Kidney epithelial cell (primary cell): ENCODE results near the gene ARHGEF10L. TPM values are rescaled to one million over a fixed set of nuclear protein-coding genes. Genes with fewer than 3 reads are reported as not detected.

Experiments
- DNase-seq: peaks from one replicate; pipeline ENCODE4 v3.0.0-alpha.2; 2010; ENCODE audit warnings: low read depth
- H3K27me3 ChIP-seq: 2 replicates; pipeline ENCODE4 v1.6.0; 2011; ENCODE audit warnings: low read length; ENCODE audit not compliant: control insufficient read depth, insufficient read depth
- H3K36me3 ChIP-seq: 2 replicates; pipeline ENCODE4 v1.5.1; 2011; ENCODE audit warnings: low read length; ENCODE audit not compliant: control insufficient read depth, insufficient read depth
- H3K4me3 ChIP-seq: 2 replicates; pipeline ENCODE4 v1.5.1; 2011; ENCODE audit warnings: low read depth, mild to moderate bottlenecking, control low read depth, low read length
- total RNA-seq: library from RNA; depleted of rRNA; stranded (reverse); fragments of >200 nt; gene quantifications from 2 replicates; pipeline ENCODE4 v1.2.3, GENCODE V29; 2015
- TF ChIP-seq, protein P1 (sequence below): IDR thresholded peaks from 2 replicates; pipeline ENCODE4 v1.5.1; 2011; ENCODE audit warnings: mild to moderate bottlenecking, moderate library complexity, low read length, control low read depth, inconsistent platforms; ENCODE audit not compliant: insufficient read depth, poor library complexity, severe bottlenecking

The ARHGEF10L gene
- total RNA-seq, 1 donor from 2014 or later = 23.5 TPM

DNA sequence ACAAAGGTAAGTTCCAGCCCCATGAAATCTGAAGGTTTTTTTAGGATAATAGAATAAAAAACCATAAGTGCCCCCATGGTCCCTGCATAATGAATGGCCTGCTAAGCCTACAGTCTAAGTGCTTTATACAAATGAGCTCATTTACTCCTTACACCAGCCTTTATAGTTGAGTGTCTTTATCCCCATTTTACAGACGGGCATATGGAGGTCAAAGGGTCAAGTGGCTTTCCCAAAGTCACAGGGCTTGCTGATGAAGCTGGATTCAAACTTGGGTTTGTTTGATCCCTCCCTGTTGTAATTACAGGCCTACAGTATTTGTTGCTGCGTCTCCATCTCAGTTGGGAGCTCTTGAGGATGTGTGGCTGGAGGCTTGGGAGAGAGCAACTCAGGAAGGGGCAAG lies 28.3 kb upstream of the ARHGEF10L start:
- TF ChIP-seq, protein P1, sequence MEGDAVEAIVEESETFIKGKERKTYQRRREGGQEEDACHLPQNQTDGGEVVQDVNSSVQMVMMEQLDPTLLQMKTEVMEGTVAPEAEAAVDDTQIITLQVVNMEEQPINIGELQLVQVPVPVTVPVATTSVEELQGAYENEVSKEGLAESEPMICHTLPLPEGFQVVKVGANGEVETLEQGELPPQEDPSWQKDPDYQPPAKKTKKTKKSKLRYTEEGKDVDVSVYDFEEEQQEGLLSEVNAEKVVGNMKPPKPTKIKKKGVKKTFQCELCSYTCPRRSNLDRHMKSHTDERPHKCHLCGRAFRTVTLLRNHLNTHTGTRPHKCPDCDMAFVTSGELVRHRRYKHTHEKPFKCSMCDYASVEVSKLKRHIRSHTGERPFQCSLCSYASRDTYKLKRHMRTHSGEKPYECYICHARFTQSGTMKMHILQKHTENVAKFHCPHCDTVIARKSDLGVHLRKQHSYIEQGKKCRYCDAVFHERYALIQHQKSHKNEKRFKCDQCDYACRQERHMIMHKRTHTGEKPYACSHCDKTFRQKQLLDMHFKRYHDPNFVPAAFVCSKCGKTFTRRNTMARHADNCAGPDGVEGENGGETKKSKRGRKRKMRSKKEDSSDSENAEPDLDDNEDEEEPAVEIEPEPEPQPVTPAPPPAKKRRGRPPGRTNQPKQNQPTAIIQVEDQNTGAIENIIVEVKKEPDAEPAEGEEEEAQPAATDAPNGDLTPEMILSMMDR = no peak
- H3K4me3 ChIP-seq = no peak overlapping the region
- no peaks in the 10 kb centered on the region for H3K36me3 ChIP-seq
- peaks cover 2% of the 10 kb centered on the region for H3K27me3 ChIP-seq
- no peak for DNase-seq

DNA sequence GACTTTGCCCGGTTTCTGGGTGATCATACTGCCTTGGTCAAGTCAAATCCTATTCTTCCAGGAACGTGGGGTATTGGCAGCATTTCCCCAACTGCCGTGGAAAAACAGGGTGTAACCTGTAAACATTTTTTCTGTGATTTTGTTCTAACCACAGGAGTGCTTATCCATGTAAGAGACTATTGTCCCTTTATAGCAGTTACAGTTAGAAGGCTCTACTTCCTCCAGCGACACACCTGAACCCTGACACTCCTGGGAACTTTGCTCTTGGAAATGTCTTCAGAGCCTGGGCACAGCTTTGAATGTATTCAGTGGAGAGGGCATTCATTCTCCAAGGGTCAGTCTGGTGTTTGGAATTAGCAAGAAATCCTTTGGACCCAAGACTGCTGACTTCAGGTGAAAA lies 26.4 kb upstream of the ARHGEF10L start:
- H3K27me3 ChIP-seq = peaks cover 5% of the 10 kb centered on the region
- no peaks in the 10 kb centered on the region for H3K36me3 ChIP-seq
- H3K4me3 ChIP-seq = no peak overlapping the region
- TF ChIP-seq, protein P1 = no peak
- DNase-seq = no peak

DNA sequence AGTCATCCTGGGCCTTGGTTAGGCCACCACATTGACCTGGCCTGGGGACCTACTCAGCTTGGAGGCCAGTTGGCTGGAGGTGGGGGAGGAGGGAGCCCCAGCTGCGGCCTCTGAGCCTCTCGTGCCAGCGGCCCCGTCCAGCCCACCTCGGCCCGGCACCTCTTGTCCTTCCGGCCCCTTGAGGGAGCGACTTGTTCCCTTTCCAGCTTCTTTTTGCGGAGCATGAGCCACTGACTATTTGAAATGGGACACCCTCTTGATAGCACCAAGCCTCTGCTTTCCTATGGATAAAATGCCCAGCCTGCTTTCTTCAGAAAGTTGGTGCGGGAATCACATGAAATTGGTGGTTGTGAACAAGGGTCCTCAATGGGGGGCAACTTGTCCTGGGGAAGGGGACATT lies 24.7 kb upstream of the ARHGEF10L start:
- TF ChIP-seq, protein P1 = no peak
- H3K4me3 ChIP-seq = no peak overlapping the region
- H3K27me3 ChIP-seq = peaks cover 5% of the 10 kb centered on the region
- no peak for DNase-seq
- H3K36me3 ChIP-seq = no peaks in the 10 kb centered on the region

DNA sequence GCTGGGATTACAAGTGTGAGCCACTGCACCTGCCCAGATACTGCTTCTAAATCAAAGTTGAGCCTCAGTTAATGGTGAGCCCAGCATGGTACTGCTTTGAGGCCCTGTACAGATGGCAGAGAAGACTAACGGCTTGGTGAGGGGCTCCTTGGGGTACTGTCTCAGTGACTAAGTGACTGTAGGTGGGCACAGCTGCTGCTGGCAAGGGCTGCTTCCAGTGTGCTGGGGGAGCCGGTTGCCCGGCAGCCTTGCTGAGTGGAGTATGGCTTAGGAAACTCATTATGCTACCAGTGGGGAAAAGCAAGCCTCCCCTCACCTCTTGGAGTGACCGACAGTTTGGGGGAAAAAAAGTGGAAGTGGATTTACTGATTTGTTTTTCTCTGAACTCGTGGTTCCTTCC lies 23.6 kb upstream of the ARHGEF10L start:
- TF ChIP-seq, protein P1 = no peak
- Histone ChIP-seq H3K36me3 (no peaks in the 10 kb centered on the region), H3K4me3 (no peak overlapping the region), H3K27me3 (peaks cover 5% of the 10 kb centered on the region)
- DNase-seq = no peak

DNA sequence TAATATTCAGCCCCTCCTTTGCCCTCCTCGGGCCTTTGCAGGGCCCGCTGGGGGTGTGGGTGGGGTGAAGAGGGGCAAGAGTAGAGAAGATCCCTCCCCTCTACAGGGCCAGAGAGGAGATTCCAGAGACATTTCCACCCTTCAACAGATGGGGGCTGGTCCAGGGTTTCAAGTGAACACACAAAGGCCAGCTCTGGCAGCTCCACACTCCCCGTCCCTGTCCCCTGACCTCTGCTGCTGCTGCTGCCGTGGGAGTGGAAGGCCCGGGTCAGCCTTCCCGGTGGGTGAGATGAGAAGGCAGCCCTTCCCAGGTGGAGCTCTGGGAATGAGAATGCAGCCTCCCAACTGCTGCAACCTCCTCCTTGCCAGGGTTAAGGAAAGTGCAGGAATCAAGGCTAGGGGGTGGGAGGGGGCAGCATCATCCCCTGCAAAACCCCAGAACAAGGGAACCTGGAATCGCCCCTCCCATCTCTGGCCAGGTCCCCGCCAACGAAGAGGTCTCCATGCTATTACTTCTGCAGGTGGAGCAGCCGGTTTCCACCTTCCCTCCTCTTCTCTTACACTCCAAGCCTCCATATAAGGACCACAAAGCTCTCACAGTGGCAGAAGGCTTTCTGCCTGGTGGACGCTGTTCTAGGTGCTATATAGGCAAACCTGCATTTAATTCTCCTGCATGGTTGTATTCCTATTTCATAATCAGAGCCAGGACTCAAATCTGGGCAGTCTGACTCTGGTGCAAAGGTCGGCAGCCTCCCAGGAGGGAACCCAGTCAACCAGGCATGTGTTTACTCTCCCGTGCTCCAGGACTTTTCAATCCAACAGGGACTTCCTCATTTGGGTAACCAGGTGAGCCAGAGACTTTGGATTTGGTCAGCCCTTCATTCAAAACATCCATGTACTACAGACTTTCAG lies 22.9 kb upstream of the ARHGEF10L start:
- H3K36me3 ChIP-seq = no peaks in the 10 kb centered on the region
- DNase-seq = no peak
- H3K4me3 ChIP-seq = no peak overlapping the region
- TF ChIP-seq, protein P1 = no peak
- H3K27me3 ChIP-seq = peaks cover 5% of the 10 kb centered on the region

DNA sequence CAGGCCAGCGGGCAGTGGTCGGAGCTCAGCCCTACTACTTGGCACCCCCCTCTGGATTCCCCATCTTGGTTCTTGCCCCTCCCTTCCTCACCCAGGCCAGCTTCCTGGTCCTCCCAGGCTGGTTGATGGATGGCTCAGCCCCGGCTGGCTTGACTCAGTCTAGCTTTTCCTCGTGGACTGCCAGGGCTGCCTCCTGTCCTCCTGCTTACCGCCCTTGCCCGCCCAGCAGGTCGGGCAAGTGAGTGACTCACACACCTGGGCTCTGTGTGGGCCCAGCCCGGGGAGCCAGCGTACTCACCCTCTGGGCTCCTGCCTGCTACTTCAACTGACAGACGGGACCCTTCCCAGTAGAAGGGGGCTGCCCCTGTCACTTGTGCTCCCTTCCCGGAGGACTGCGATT lies 19.5 kb upstream of the ARHGEF10L start:
- no peaks in the 10 kb centered on the region for H3K36me3 ChIP-seq
- no peak overlapping the region for H3K4me3 ChIP-seq
- TF ChIP-seq, protein P1 = no peak
- peak; percentile 29 for DNase-seq
- H3K27me3 ChIP-seq = peaks cover 5% of the 10 kb centered on the region
